Activated naive CD4-positive, alpha-beta T cell treated with anti-CD3 and anti-CD28 coated beads, Interleukin-2, amount 50 U/mL, for 72 hours (primary cell): ENCODE results near the gene DLX1. TPM values are rescaled to one million over a fixed set of nuclear protein-coding genes. Genes with fewer than 3 reads are reported as not detected.
A peak's percentile ranks its signal among the peaks of the same experiment; 100 is the strongest.
"Not testable (repeated sequence)": the region's sequence is repeated elsewhere in the genome, so short reads cannot be mapped to it uniquely, and the experiment has no call there.

ENCODE experiments used
- ATAC-seq, 2 donors: fragments of 150-1000 bp; cut with Tn5 transposase; 2 replicates each; pipeline ENCODE4 v1.10.0; 2021; ENCODE audit warnings: mild to moderate bottlenecking in 2 of 2, moderate library complexity in 2 of 2
- DNase-seq, 2 donors: peaks; one replicate each; pipeline ENCODE4 v3.0.0; 2021 to 2022; ENCODE audit warnings: low spot score in 2 of 2
- H3K27ac Mint-ChIP-seq, 2 donors: one replicate each; pipeline ENCODE4 v1.8.0; 2022; ENCODE audit warnings: mild to moderate bottlenecking in 2 of 2, mixed read lengths in 2 of 2
- H3K36me3 Mint-ChIP-seq, 2 donors: one replicate each; pipeline ENCODE4 v1.8.0; 2022; ENCODE audit warnings: mixed read lengths in 2 of 2
- H3K9me3 Mint-ChIP-seq, 2 donors: one replicate each; pipeline ENCODE4 v1.8.0; 2022; ENCODE audit warnings: mixed read lengths in 2 of 2
- total RNA-seq, 2 donors: library from RNA; stranded (reverse); gene quantifications; one replicate each; pipeline ENCODE4 v1.2.3, GENCODE V29; 2022

DLX1 gene
- total RNA-seq, 2 donors from 2014 or later = not detected

- Mint-ChIP-seq H3K36me3 (peaks cover 0 to 11% of the 10 kb centered on the region in 2 donors), H3K9me3 (no peaks in the 10 kb centered on the region), H3K27ac (peak overlapping the region in 1 of 2 donors; percentile 33)
- ATAC-seq (peak in 1 of 2 donors; percentile 1), DNase-seq (no peak)
Observed at GRCh38 chr2:172100935-172101820, 15.9 kb downstream of the DLX1 start.

- Mint-ChIP-seq H3K36me3 (peaks cover 0 to 11% of the 10 kb centered on the region in 2 donors), H3K9me3 (no peaks in the 10 kb centered on the region), H3K27ac (peak overlapping the region in 1 of 2 donors; percentile 33)
- DNase-seq (no peak), ATAC-seq (peak; percentile 0 to 17)
Observed at GRCh38 chr2:172101821-172102390, 16.6 kb downstream of the DLX1 start.

- peaks cover 3 to 11% of the 10 kb centered on the region in 2 donors for H3K36me3 Mint-ChIP-seq
- H3K9me3 Mint-ChIP-seq = no peaks in the 10 kb centered on the region
Observed at GRCh38 chr2:172102391-172103359, 17.4 kb downstream of the DLX1 start, which contains the start of gene DLX2. Gene DLX2, minus strand, starts transcription at chr2:172102900. Its CDS starts 362 bp downstream, at chr2:172102538.

GRCh38 chr2:172103471-172104272 lies 18.4 kb downstream of the DLX1 start:
- Mint-ChIP-seq H3K9me3 (no peaks in the 10 kb centered on the region), H3K27ac (peak overlapping the region in 1 of 2 donors; percentile 77), H3K36me3 (peaks cover 6 to 13% of the 10 kb centered on the region in 2 donors)
- ATAC-seq (peak; percentile 30 to 44), DNase-seq (peak in 1 of 2 donors; percentile 89)

More at GRCh38 chr2:172102391-172103359, 17.4 kb downstream of the DLX1 start, which contains the start of gene DLX2:
- H3K27ac Mint-ChIP-seq = peak within 1 kb of the TSS in 1 of 2 donors; percentile 77
- ATAC-seq (peak; percentile 47 to 70), DNase-seq (no peak)

- Mint-ChIP-seq H3K9me3 (no peaks in the 10 kb centered on the region), H3K36me3 (peaks cover 5 to 13% of the 10 kb centered on the region in 2 donors), H3K27ac (no peak overlapping the region)
- DNase-seq (no peak), ATAC-seq (no peak)
Observed at GRCh38 chr2:172105471-172106107, 20.3 kb downstream of the DLX1 start.

- Mint-ChIP-seq H3K27ac (no peak overlapping the region), H3K36me3 (peaks cover 5 to 13% of the 10 kb centered on the region in 2 donors), H3K9me3 (no peaks in the 10 kb centered on the region)
- ATAC-seq = peak in 1 of 2 donors; percentile 31
- DNase-seq = no peak
Observed at GRCh38 chr2:172106108-172106961, 21.0 kb downstream of the DLX1 start.

- ATAC-seq = no peak
- H3K27ac Mint-ChIP-seq = peak overlapping the region in 1 of 2 donors; percentile 50
- peaks cover 0 to 13% of the 10 kb centered on the region in 2 donors for H3K36me3 Mint-ChIP-seq
- no peaks in the 10 kb centered on the region for H3K9me3 Mint-ChIP-seq
- DNase-seq = no peak
Observed at GRCh38 chr2:172107690-172108586, 22.6 kb downstream of the DLX1 start.

- DNase-seq (no peak), ATAC-seq (no peak)
- H3K27ac Mint-ChIP-seq = no peak overlapping the region
- H3K9me3 Mint-ChIP-seq = no peaks in the 10 kb centered on the region
- peaks cover 0 to 13% of the 10 kb centered on the region in 2 donors for H3K36me3 Mint-ChIP-seq
Observed at GRCh38 chr2:172108587-172108930, 23.3 kb downstream of the DLX1 start.

- no peak for ATAC-seq
- DNase-seq = no peak
- no peaks in the 10 kb centered on the region for H3K9me3 Mint-ChIP-seq
- peaks cover 0 to 13% of the 10 kb centered on the region in 2 donors for H3K36me3 Mint-ChIP-seq
- H3K27ac Mint-ChIP-seq = no peak overlapping the region
Observed at GRCh38 chr2:172109256-172109987, 24.1 kb downstream of the DLX1 start.

- Mint-ChIP-seq H3K9me3 (no peaks in the 10 kb centered on the region), H3K27ac (no peak overlapping the region), H3K36me3 (peaks cover 0 to 13% of the 10 kb centered on the region in 2 donors)
- DNase-seq (no peak), ATAC-seq (no peak)
Observed at GRCh38 chr2:172109988-172110811, 24.9 kb downstream of the DLX1 start.

GRCh38 chr2:172113617-172114016 lies 28.3 kb downstream of the DLX1 start:
- Mint-ChIP-seq H3K27ac (no peak overlapping the region), H3K9me3 (no peaks in the 10 kb centered on the region), H3K36me3 (peaks cover 0 to under 1% of the 10 kb centered on the region in 2 donors)
- ATAC-seq (no peak), DNase-seq (no peak)

- not testable (repeated sequence) for DNase-seq, H3K36me3 Mint-ChIP-seq, ATAC-seq, H3K27ac Mint-ChIP-seq, H3K9me3 Mint-ChIP-seq
Observed at GRCh38 chr2:172114176-172114575, 28.9 kb downstream of the DLX1 start.
